Activated CD4-positive, alpha-beta T cell treated with anti-CD3 and anti-CD28 coated beads, Interleukin-2, amount 50 U/mL, for 1 hour (primary cell): ENCODE data around the gene CACNA1H.
"Not testable (repeated sequence)": the region's sequence is repeated elsewhere in the genome, so short reads cannot be mapped to it uniquely, and the experiment has no call there.

Experiments used
- DNase-seq: peaks from one replicate; pipeline ENCODE4 v3.0.0-alpha.2; 2020

The CACNA1H gene

GRCh38 chr16:1215574-1216295, 62.8 kb downstream of the CACNA1H start:
- DNase-seq, result no peak

- DNase-seq, result no peak
Measured at GRCh38 chr16:1216296-1216619, 63.4 kb downstream of the CACNA1H start.

DNA sequence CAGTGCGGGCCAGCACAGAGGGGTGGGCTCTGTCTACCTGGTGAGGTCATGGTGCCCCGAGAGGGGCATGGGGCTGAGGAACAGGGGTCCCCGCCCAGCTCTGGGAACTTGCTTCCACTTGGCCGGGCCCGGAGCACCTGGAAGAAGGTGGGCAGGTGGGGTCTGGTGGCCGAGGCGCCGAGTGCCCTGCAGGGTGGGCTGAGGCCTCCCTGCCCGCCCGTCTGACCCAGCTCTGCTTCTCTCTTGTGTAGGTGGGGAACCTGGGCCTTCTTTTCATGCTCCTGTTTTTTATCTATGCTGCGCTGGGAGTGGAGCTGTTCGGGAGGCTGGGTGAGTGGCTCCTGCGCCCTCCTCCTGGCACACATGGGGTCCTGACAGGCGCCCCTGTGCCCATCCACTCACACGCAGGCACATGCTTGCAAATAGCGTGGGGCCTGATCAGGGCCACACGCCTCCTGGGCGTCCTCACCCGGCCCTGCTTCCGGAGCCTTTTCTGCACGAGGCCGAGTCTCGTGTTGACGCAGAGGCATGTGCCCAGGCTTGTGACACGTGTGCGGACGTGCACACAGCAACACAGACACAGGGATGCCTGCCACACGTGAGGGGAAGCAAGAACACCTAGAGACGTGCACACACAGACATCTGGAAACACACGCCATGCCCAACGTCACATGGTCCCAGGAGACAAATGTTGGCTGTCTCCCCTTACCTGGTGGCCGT, 63.9 kb downstream of the CACNA1H start:
- no peak for DNase-seq

- no peak for DNase-seq
Measured at GRCh38 chr16:1217526-1217925, 64.6 kb downstream of the CACNA1H start.

DNA sequence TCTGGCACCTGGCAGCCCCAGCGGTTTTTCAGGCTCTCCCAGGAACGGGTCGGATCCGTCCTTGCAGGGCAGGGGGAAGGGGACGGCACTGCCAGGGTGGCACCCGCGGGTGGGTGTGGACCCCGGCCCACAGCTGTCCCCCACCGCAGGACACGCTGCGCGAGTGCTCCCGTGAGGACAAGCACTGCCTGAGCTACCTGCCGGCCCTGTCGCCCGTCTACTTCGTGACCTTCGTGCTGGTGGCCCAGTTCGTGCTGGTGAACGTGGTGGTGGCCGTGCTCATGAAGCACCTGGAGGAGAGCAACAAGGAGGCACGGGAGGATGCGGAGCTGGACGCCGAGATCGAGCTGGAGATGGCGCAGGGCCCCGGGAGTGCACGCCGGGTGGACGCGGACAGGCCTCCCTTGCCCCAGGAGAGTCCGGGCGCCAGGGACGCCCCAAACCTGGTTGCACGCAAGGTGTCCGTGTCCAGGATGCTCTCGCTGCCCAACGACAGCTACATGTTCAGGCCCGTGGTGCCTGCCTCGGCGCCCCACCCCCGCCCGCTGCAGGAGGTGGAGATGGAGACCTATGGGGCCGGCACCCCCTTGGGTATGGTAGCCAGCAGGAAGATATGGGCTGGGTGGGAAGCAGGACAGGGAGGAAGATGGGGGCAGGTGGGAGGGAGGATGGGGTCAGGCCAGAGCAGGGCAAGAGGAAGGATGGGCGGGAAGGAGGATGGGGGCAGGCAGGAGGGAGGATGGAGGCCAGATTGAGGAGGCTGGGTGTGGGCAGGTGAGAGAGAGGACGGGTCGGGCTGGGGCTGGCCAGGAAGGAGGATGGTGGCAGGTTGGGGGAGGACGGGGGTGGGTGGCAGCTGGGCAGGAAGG, 65.4 kb downstream of the CACNA1H start:
- no peak for DNase-seq

DNA sequence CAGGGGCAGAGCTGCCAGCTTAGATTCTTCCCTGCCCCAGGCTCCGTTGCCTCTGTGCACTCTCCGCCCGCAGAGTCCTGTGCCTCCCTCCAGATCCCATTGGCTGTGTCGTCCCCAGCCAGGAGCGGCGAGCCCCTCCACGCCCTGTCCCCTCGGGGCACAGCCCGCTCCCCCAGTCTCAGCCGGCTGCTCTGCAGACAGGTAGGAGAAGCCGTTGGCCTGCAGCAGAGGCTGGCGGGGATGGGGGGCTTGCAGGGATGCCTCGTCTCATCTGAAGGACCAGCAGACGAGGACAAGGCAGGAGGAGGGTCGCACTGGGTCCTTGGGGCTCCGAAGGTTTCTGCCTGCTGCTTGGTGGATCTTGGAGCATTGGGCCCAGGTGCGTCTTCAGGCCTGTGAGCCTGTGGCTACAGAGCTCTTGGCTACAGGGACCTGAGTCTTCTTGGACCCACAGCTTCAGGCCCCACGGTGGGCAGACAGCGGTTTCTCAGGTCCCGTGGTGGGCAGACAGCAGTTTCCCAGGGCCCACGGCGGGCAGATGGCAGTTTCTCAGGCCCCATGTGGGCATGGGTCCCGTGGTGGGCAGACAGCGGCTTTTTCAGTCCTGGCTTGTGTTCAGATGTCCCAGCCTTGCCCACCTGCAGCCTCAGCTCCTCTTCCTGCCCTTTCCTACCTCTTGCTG, 66.2 kb downstream of the CACNA1H start:
- DNase-seq, result no peak

DNA sequence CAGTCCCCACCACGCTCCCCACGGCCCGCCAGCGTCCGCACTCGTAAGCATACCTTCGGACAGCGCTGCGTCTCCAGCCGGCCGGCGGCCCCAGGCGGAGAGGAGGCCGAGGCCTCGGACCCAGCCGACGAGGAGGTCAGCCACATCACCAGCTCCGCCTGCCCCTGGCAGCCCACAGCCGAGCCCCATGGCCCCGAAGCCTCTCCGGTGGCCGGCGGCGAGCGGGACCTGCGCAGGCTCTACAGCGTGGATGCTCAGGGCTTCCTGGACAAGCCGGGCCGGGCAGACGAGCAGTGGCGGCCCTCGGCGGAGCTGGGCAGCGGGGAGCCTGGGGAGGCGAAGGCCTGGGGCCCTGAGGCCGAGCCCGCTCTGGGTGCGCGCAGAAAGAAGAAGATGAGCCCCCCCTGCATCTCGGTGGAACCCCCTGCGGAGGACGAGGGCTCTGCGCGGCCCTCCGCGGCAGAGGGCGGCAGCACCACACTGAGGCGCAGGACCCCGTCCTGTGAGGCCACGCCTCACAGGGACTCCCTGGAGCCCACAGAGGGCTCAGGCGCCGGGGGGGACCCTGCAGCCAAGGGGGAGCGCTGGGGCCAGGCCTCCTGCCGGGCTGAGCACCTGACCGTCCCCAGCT, 67.3 kb downstream of the CACNA1H start:
- no peak for DNase-seq

DNA sequence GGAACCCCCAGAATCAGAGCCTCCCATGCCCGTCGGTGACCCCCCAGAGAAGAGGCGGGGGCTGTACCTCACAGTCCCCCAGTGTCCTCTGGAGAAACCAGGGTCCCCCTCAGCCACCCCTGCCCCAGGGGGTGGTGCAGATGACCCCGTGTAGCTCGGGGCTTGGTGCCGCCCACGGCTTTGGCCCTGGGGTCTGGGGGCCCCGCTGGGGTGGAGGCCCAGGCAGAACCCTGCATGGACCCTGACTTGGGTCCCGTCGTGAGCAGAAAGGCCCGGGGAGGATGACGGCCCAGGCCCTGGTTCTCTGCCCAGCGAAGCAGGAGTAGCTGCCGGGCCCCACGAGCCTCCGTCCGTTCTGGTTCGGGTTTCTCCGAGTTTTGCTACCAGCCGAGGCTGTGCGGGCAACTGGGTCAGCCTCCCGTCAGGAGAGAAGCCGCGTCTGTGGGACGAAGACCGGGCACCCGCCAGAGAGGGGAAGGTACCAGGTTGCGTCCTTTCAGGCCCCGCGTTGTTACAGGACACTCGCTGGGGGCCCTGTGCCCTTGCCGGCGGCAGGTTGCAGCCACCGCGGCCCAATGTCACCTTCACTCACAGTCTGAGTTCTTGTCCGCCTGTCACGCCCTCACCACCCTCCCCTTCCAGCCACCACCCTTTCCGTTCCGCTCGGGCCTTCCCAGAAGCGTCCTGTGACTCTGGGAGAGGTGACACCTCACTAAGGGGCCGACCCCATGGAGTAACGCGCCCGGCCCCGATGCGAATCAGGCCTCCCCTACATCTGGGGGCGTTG, 68.1 kb downstream of the CACNA1H start:
- DNase-seq, result no peak

DNA sequence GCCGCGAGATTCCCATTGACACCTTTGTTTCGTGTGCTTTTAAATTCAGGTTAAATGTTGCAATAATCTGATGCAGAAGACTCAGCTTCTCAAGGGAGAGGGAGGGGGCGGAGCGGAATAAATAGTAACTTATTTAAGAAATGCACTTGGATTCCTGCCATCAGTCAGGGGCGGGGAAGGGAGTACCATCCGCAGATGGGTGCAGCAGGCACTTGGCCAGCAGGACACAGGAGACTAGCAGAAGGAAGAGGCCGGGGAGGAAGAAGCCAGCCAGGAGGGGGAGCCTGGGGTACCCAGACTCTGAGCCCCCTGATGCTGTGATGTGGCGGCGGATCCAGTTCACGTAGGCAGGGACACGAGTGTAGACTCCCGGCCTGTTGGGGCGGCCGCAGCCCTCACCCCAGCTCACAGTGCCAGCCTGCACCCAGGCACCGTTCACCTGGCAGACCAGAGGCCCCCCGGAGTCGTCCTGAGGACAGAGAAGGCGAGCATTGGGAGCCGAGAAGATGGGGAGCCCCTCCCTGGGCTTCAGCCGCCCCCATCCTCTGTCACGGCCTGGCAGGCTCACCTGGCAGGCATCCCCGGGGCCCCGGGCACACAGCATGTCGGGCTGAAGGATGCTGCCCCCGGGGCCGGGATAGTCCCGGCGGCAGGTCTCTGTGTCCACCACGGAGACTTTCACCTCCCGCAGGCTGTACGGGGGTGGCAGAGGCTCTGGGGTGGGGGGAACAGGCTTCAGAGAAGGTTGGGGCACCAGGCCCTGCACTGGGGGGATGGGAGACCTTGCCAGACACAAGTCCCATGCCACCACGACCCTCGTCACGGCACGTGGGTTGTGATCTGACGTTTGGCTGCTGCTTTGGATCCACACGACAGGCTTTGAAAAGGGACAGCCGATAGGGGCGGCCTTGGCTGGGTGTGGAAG, 69.0 kb downstream of the CACNA1H start:
- no peak for DNase-seq

GRCh38 chr16:1222553-1223354, 69.8 kb downstream of the CACNA1H start:
- DNase-seq, result no peak

DNA sequence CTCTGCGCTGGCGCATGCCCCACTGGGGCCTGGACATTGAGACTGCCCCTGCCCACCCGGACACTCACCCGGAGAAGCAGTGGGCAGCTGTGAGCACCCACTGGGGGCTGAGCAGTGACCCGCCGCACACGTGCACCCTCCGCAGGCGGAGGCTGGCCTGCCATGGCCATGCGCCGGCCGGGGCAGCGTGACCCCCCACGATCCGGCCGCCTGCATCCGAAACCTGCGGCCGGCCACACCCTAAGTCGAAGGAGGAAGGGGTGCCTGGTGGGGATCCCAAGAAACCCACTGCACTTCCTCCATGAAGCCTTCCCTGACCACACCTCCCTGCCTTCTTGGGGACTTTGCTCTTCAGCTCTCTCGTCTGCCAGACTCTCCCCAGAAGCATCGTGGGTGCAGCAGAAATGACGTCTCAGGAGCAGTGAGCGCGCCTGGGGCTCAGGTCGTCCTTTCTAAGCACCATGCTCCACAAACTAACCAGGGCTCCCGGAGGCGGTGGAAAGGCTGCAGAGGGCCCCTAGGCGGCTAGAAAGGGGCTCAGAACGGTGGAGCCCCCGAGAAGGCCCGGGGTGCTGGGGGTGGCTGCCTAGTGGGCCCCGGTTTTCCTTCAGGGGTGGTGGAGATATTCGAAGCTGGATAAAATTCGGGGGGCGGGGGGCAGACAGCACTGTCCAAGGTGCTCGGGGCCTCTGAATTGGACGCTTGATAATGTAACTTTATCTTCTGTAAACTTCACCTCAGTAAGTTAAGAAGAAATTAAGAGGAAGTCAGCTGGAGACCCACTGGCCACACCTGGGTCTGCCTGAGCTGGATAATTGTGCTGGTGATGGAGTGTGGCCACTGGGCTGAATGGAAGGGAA, 70.7 kb downstream of the CACNA1H start:
- no peak for DNase-seq

DNA sequence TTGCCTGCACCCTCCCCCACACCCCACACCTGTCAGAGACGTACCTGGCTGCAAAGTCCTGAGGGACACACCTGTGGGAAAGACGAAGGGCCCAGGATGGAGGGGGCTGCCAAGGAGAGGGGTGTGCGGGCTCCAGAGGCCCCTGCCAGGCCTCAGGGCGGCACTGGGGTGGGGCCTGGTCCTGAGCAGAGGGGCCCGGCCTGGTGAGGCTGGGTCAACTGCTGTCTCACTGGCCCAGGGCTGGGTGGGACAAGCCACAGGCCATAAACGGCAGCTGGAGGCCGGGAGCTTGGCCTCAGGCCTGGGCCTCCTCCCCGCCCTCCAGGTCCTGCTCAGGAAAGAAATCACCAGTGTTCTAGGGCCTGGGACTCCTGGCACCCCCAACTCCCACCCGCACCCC, 71.7 kb downstream of the CACNA1H start:
- DNase-seq, result no peak

DNA sequence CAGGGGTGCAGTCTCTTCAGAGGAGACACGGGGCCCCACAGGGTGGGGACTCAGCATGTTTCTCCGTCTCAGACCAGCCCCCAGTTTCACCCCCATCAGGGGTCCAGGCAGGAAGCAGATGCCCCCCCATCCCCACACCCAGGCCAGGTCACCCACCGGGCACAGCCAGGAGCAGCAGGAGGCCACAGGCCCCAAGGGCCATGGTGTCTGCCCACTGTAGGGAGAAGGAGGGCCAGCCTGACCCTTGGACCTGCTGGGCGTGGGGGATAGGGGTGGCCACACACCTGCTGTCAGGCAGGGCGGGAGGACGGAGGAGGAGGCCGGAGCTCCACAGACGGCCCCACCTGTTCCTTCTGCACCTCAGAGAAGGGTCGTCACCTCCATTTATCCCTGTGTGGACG, 72.1 kb downstream of the CACNA1H start, which contains the start of gene TPSG1:
Gene TPSG1, minus strand, starts transcription at position 218 of the 401 bp plus-strand sequence. Its CDS starts 16 bp downstream, at position 202.
- DNase-seq, result no peak

DNA sequence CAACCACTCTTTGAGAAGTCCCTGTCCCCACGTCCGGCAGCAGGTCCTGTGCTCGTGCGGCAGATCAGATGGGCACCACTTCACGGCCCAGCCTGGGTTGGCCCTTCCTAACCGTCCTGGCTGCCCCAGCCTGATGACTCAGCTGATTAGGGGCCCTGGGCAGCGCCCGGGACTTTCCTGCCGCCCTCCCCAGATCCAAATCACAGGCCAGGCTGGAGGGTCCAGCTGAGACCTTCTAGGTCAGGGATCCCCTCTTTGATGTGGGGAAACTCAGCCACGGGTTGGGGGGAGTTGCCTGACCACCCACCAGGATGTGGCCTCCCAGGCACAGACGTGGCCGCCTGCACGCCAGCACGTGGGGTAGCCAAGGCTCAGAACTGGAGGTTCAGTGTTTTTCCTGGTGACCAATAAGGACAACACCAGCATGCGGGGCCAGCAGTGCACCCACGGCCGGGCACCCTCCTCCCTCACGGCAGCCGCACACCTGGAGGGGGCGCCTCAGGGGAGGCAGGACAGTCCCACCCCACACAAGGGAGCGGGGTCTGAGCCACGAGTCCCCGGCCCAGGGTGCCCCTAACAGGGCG, 72.9 kb downstream of the CACNA1H start:
- not testable (repeated sequence) for DNase-seq

GRCh38 chr16:1226692-1227091, 73.8 kb downstream of the CACNA1H start:
- not testable (repeated sequence) for DNase-seq

- DNase-seq, result not testable (repeated sequence)
Measured at GRCh38 chr16:1228227-1228626, 75.3 kb downstream of the CACNA1H start.

- DNase-seq, result not testable (repeated sequence)
Measured at GRCh38 chr16:1229476-1229875, 76.6 kb downstream of the CACNA1H start.

- not testable (repeated sequence) for DNase-seq
Measured at GRCh38 chr16:1230084-1230470, 77.2 kb downstream of the CACNA1H start, which contains the start of gene TPSB2. Gene TPSB2, minus strand, starts transcription at chr16:1230184. Its CDS starts 233 bp downstream, at chr16:1229951.
